RWPE1 (cell line): ENCODE data around the gene LDLRAD4.

Experiments
- CTCF ChIA-PET: fragments of 350-600 bp; sonication (Branson Sonifier 250); formaldehyde crosslinking; extraction: SDS; loops from one replicate; lab custom pipeline; 2021; lab: Yijun Ruan, JAX
- POLR2A ChIA-PET: fragments of 400-600 bp; formaldehyde crosslinking; extraction: SDS; loops from one replicate; lab custom pipeline; 2020; ENCODE audit warnings: antibody characterized with exemption; ENCODE audit not compliant: low non-redundant PET; lab: Yijun Ruan, JAX
- DNase-seq: peaks from one replicate; pipeline ENCODE4 v3.0.0; 2012; ENCODE audit warnings: low spot score
- H3K27ac ChIP-seq: fragments of 450-650 bp; 2 replicates; pipeline ENCODE4 v1.5.1; 2017
- TF ChIP-seq, protein P1 (sequence below): fragments of 450-650 bp; conservative IDR thresholded peaks from 2 replicates; pipeline ENCODE4 v1.5.1; 2017; ENCODE audit warnings: low read depth, mild to moderate bottlenecking

LDLRAD4 gene

DNA sequence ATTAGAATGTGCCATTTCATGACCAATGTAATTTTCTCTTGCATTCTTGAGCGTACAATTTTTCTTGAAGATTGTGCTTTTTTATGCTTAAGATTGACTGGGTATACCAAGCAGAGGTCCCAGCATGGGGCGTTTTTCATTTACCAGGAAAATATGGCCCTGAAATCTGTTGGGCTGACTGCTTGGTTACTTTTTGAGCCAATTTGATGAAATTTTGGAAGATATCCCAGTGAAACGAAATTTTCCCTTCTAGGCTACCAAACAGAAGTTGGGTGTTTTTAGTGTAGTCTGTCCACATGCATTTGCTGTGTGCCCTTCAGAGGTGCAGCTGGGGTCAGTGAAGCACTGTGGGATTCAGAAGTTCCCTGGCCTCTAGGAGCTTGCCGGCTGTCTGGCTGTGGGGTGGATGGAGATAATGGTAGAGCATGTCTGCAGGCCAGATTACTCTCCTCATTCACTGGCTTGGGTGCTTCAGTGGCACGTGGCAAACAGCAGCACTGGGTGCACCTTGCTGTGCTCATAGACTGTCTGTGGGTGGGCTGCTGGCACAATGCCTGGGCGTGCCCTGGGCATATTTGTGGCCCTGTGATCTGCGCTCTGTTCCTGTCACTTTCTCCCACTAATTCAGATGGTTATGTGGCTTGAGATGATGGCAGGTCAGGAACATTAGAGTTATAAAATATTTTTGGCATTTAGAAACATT, 73.3 kb downstream of the LDLRAD4 start:
- DNase-seq, result no peak
- H3K27ac ChIP-seq, result no peak overlapping the region
- ChIA-PET POLR2A (no interaction called here), CTCF (no interaction called here)
- TF ChIP-seq, protein P1, sequence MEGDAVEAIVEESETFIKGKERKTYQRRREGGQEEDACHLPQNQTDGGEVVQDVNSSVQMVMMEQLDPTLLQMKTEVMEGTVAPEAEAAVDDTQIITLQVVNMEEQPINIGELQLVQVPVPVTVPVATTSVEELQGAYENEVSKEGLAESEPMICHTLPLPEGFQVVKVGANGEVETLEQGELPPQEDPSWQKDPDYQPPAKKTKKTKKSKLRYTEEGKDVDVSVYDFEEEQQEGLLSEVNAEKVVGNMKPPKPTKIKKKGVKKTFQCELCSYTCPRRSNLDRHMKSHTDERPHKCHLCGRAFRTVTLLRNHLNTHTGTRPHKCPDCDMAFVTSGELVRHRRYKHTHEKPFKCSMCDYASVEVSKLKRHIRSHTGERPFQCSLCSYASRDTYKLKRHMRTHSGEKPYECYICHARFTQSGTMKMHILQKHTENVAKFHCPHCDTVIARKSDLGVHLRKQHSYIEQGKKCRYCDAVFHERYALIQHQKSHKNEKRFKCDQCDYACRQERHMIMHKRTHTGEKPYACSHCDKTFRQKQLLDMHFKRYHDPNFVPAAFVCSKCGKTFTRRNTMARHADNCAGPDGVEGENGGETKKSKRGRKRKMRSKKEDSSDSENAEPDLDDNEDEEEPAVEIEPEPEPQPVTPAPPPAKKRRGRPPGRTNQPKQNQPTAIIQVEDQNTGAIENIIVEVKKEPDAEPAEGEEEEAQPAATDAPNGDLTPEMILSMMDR, result no peak

DNA sequence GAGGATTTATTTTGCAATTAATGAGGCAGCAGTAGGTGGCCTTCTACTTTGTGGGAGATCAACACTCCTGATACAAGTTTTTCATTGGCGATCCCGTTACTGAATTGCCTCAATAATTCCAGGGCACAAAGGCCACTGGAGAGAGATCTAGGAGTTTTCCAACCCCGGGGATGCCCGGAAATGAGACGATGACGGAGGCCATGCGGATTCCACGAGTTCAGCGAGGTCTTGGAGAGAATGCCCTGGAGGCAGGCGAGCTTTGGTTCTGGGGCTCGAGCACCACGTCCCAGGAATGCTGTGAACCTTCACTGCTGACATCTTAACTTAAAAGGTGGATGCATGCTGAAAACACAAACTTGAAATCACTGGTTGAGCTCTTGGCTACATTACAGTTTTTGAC, 74.2 kb downstream of the LDLRAD4 start:
- DNase-seq, result no peak
- ChIA-PET POLR2A (no interaction called here), CTCF (interaction anchor here (0.6 kb wide), 1 partner anchor 1445 kb away, joined by 3 read pairs; no protein-coding TSS in a partner anchor)
- H3K27ac ChIP-seq, result no peak overlapping the region
- TF ChIP-seq, protein P1, result no peak

DNA sequence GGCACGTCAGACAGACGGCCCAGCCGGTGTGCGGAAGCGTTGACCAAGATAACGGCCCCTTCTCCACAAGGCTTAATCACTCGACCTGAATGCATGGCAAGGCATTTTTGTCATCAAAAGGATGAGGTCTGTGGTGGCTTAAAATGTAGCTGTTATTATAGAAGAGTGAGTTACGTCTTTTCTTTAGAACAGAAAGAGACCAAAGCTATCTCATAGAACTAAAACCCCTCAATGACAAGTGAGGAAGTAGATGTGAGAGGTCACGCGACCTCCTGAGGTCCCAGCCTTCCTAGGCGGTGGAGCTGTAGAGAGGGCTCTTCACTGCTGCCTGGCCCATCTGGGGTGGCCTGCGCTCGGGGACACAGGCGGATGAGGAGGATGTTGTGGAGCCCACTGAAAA, 75.7 kb downstream of the LDLRAD4 start:
- POLR2A ChIA-PET, result no interaction called here
- no peak for DNase-seq
- TF ChIP-seq, protein P1, result no peak
- CTCF ChIA-PET, result interaction anchor here (0.7 kb wide), 1 partner anchor 505 kb away, joined by 3 read pairs; no protein-coding TSS in a partner anchor
- no peak overlapping the region for H3K27ac ChIP-seq

DNA sequence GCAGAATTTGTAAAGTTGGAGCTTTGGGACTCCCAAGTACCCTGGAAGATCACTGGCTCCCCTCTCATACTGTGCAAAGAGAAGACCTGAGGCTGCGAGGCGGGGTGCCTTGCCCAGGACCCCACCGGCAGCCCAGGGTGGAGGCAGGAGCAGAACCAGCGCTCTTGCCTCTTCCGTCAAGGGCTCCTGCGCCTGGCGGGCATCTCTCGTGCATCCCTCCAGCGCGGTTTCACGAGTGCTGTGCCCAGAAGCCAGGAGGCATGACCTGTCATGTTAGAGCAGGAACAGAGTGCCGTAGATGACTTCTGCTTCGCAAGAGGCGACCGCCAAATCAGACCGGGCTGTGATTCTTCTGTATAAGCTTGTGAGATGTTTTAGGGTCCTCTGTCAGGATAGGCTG, 77.3 kb downstream of the LDLRAD4 start:
- TF ChIP-seq, protein P1, result no peak
- POLR2A ChIA-PET, result no interaction called here
- CTCF ChIA-PET, result interaction anchor here (0.6 to 0.7 kb wide), 2 partner anchors 63 to 842 kb away, joined by 5 to 6 read pairs; no protein-coding TSS in a partner anchor

DNA sequence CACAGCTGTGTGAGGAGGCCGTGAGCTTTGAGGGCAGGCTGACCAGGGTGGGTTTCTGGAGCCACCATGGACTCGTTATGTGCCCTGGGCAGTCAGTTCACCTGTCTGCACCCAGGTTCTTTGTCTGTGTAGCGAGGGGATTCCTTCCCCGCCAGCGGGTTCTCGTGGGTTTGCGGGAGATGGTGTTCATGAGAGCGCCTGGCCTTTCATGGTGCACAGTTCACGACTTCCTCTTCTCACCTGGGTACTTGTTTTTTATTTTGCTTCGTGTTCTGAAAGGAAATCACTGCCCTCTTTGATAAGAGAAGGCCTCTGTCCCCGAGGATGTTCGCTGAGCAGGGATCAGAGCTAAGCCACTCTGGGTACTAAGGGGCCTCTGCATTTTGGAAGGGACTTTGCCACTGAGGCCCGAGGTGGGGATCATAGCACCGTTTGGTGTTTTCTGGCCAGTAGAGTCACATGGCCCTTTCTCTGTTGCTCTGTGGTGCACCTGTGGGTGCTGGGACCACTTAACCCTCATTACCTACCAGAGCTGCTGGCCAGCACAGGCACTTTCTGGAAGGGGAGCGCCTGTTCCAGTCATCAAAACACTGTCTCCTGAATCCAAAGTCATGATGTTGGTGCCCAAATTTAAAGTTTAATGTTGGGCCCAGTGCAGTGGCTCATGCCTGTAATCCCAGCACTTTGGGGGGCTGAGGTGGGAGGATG, 78.5 kb downstream of the LDLRAD4 start:
- ChIA-PET CTCF (interaction anchor here (0.6 kb wide), 1 partner anchor 81 kb away, joined by 3 read pairs; no protein-coding TSS in a partner anchor), POLR2A (no interaction called here)
- TF ChIP-seq, protein P1, result no peak
- DNase-seq, result no peak
- H3K27ac ChIP-seq, result no peak overlapping the region

More for the DNA sequence above, 77.3 kb downstream of the LDLRAD4 start:
- no peak for DNase-seq
- H3K27ac ChIP-seq, result no peak overlapping the region

DNA sequence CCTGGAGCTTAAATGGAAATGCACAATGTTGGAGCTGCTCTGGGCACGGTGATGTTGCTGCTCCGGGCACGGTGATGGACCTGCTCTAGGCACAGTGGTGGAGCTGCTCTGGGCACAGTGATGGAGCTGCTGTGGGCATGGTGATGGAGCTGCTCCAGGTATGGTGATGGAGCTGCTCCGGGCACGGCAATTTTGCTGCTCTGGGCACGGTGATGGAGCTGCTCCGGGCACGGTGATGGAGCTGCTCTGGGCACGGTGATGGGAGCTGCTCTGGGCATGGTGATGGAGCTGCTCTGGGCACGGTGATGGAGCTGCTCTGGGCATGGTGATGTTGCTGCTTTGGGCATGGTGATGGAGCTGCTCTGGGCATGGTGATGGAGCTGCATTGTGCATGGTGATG, 79.7 kb downstream of the LDLRAD4 start:
- POLR2A ChIA-PET, result no interaction called here
- no peak overlapping the region for H3K27ac ChIP-seq

More for the DNA sequence above, 79.7 kb downstream of the LDLRAD4 start:
- TF ChIP-seq, protein P1, result no peak
- no peak for DNase-seq
- CTCF ChIA-PET, result no interaction called here
